NOMO-1 treated with dmso at 0.1 percent for 144 hours (cell line): Measurements from ENCODE around the gene GSDME.
"Not testable (repeated sequence)": the region's sequence is repeated elsewhere in the genome, so short reads cannot be mapped to it uniquely, and the experiment has no call there.

Experiments used
- DNase-seq: peaks from one replicate; lab custom pipeline; 2025; ENCODE audit not compliant: unreplicated experiment; lab: John Stamatoyannopoulos, UW

GSDME gene

DNA sequence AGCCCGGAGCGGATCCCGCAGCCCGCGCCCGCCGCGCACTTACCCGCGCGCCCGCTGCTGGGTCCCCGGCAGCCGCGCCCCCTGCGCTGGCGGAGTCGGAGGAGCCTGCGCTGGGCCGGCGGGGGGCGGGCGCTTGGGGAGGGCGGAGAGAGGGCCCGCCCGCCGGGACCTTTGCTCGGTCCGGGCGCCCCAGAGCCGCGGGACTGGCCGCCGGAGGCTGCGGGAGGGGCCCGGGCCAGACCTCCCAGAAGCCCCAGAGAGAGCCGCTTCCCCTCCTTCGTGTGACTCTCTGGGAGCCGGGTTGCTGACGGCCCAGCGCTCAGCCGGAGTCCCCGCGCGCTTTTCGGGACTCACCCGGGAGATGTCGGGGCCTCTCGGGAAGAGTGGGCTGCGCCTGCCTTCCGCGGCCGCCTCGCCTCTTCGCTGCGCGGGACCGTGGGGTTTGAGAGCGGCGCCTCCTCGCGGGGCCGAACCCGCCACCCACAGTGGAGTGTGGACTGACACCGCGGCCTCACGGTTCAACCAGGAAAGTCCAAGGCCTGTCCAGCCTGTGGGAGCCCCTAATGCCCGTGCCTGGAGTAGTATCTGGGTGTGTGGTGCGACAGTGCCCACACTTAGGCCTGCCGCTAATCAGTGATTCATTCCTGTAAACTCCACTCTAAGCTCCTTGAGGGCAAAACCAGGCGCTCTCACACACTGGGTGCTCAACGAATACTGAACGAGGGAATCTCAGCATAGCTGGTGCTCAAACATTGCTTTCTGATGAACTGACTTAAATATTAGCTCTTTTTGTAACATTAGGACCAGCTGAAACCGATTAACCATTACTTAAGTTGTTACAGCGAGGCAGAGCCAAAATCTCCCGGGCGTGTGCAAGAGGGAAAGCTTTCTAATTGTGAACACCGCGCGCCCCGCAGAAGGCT lies at the start of gene GSDME:
Gene GSDME, minus strand, starts transcription at position 112 of the 923 bp plus-strand sequence. CDS start 7,690 bp downstream, outside the sequence.
- DNase-seq = no peak

DNA sequence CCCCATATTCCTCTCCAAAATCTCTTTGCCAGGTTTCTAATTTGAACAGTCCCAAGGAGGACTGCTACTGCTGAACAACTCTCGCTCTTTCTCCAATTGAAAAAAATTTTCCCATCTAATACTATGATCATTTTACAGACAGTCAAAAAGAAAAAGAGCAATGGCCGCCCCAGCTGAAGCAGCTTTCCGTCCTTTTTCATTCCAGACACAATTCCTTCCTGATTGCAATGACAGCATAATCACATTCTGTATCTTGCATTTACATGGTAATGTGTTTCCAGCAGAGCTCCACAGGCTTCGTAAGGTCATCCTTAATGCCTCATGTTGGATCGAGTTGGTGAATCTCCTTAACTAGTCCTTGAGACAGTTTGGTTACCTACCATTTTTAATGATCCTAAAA lies 45.0 kb upstream of the GSDME start:
- no peak for DNase-seq

DNA sequence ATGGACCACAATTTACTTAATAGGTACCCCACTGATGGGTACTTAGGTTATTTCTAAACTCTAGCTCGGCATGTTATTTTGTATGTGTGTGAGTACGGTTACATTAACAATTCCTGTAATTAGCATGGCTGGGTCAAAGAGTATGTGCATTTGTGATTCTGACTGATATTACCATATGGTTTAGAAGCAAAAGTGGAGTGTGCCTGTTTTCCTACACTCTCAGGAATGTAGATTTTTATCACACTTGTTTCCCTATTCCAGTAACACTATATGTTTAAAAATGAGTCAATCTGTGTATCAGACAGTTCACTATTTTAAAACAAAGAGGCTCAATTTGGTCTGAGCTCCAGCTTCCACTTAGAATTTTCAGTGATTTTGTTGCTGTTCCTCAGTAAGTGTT lies 44.6 kb upstream of the GSDME start:
- no peak for DNase-seq

GRCh38 chr7:24800667-24801066 lies 43.4 kb upstream of the GSDME start:
- no peak for DNase-seq

DNA sequence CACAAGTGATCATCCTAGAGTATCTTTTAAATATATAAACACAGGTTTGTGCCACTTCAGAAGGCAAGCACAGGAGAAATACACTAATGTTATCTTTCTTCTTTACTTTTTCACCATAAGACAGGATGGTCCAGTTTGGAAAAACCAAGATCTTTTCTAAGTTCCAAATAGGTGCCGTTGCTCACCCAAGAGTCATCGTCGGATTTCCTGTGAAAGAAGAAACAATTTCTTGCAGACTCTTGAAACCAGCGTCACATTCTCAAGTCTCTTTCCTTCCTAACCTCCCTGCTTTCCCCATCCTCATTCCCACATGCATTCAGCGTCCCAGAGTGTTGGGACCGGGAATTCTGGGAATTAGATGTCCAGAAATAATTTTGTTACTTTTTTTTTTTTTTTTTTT lies 42.8 kb upstream of the GSDME start:
- DNase-seq = no peak

- DNase-seq = no peak
Observed at GRCh38 chr7:24799506-24799905, 42.2 kb upstream of the GSDME start.

DNA sequence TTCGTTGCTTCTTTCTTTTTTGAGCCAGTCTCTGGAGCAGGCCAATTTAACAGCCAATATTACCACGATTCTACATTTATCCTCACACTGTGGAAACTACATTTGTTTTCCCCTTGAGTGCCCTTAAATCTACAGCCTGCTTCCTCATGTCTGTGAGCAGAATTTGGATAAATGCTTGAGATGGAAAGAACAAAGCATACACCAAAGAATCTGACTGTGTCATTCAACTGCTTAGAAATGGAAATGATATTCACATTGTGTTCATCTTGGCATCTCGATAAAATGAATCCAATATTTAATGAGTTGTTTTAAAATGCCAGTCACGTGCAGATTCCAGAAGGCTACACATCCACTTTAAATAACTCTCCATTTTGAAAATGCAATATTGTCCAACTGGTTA lies 41.0 kb upstream of the GSDME start:
- no peak for DNase-seq

- DNase-seq = no peak
Observed at GRCh38 chr7:24797270-24797669, 40.0 kb upstream of the GSDME start.

DNA sequence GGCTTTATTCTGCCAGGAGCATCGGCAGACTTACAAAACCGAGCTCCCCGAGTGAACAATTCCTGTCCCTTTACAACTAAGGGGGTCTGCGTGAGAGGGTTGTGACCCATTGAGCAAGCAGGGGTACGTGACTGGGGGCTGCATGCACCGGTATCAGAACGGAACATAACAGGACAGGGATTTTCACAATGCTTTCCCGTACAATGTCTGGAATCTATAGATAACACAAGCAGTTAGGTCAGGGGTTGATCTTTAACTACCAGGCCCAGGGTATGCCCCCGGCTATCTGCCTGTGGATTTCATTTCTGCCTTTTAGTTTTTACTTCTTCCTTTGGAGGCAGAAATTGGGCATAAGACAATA lies 38.1 kb upstream of the GSDME start:
- DNase-seq = no peak

DNA sequence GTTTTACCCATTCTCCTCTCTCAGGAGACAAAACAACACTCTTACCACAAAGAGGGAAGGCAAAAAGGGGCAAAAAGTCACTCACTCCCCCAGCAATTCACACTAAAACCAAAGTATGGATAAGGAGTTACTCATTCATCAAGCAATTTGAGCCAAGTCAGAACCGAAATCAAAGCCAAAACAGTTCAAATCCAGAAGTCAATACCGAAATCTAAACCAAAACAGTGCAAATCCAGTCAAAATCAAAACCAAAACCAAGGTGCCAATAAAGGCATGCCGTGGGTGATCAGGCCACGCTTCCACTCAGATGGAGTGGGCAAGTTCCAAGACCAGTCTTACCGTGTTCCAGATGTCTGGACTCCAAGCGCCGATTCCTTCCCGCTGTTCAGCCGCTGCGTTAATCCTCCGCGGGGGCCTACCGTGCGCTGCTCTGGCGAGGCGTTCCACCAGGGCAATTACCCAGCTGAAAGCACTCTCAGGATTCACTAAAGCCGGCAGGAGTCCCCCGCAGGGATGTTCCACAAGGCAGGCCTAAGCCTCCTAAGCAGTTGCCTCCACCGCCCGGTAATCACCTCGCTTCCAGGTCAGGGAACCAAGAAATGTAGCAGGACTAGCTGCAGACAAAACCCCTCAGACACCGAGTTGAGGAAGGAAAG lies 37.6 kb upstream of the GSDME start:
- DNase-seq = not testable (repeated sequence)

- DNase-seq = no peak
Observed at GRCh38 chr7:24793982-24794648, 36.9 kb upstream of the GSDME start.

DNA sequence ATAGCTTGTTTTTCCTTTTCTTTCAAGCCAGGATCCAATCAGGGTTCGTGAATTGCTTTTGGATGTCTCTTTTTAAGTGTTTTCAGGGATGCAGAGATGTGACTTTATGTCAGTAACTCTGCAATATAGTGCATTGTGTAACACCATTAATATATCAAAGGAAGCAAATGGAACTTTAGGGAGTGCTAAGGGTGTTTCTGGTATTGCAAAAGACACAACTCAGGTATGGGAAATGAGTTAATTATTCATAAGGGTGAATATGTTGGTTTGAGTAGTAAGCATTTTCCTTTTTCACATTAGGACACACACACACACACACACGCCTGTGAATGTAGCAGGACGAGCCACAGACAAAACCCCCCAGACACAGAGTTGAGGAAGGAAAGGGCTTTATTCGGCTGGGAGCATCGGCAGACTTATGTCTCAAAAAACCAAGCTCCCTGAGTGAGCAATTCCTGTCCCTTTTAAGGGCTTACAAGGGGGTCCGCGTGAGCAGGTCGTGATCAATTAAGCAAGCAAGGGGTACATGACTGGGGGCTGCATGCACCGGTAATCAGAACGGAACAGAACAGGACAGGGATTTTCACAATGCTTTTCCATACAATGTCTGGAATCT lies 31.8 kb upstream of the GSDME start:
- no peak for DNase-seq

GRCh38 chr7:24788075-24788474 lies 30.8 kb upstream of the GSDME start:
- DNase-seq = no peak

DNA sequence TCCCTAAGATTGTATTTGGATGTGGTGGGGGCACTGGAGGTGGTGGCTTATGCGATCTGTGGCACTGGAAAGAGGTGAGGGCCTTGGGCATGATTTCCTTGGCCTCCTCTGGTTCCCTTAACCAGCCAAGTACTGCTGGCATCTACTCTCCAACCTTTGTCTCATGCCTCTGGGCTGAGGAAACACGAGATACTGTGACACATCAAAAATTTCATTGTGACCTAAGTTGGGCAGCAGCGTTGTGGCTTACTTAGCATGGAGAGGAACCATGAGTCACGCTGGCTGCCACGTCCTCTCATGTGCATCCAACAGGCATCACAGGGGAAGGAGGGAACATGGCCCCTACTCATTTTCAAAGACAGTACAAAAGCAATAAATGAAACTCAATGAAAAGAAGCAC lies 29.7 kb upstream of the GSDME start:
- peak; percentile 78 for DNase-seq

DNA sequence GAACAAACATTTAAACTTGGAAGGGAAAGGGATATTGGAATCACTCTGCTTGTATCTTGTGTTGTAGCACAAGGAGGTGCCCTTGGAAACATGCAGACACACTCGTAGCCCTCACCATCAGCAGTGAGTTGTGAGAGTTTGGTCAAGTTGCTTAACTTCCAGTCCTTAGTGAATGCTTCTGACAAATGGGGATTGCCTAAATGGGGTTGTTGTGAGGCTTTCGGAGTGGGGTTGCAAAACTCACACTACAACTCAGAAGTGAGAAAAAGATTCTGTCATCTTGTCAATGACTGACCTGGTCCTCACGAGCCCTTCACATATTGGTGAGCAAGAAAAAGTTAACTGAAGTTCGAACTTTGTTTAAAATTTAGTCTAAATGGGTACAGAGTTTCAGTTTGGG lies 29.0 kb upstream of the GSDME start:
- DNase-seq = no peak

GRCh38 chr7:24784277-24784676 lies 27.0 kb upstream of the GSDME start:
- DNase-seq = no peak

- DNase-seq = no peak
Observed at GRCh38 chr7:24783698-24784097, 26.4 kb upstream of the GSDME start.

GRCh38 chr7:24781106-24781505 lies 23.8 kb upstream of the GSDME start:
- peak; percentile 49 for DNase-seq

- no peak for DNase-seq
Observed at GRCh38 chr7:24779283-24779655, 22.0 kb upstream of the GSDME start.

GRCh38 chr7:24778543-24779282 lies 21.4 kb upstream of the GSDME start:
- peak; percentile 64 for DNase-seq

DNA sequence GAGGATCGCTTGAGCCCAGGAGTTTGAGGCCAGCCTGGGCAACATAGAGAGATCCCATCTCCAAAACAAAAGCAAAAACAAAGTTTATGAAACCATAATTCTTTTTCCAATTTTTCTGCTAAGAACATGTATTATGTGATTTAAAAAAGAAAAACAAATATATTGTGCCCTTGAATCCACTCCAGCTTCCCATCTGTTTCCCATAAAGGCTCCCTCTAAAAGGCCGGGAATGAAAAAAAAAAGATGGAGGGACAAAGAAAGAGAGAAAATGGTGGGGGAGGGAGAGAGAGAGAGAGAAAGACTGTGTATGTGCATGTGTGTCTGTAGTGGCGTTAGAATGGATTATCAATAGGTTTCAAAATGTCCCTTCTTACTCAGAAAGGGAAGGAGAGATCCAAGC lies 20.5 kb upstream of the GSDME start:
- DNase-seq = no peak
